Middle frontal gyrus (tissue), 1 donor: ENCODE results near the gene FRAT1.

Source experiments
- DNase-seq: peaks from one replicate; pipeline ENCODE4 v3.0.0-alpha.2; 2015; ENCODE audit warnings: low spot score; ENCODE audit errors: extremely low spot score

Gene FRAT1

GRCh38 chr10:97365761-97366351 lies 46.8 kb downstream of the FRAT1 start:
- no peak for DNase-seq

GRCh38 chr10:97366572-97366971 lies 47.5 kb downstream of the FRAT1 start:
- no peak for DNase-seq

- DNase-seq, result no peak
Observed at GRCh38 chr10:97367126-97367649, 48.1 kb downstream of the FRAT1 start.
